ENCODE measurements around the gene LGALS3BP. TPM values are rescaled to one million over a fixed set of nuclear protein-coding genes. Genes with fewer than 3 reads are reported as not detected.

The LGALS3BP gene
- total and polyA plus RNA-seq, 2 of the 13 experiments (the other 11 are each of a cell fraction or from before 2014, with no cell fraction given): 137 to 332 TPM

DNA sequence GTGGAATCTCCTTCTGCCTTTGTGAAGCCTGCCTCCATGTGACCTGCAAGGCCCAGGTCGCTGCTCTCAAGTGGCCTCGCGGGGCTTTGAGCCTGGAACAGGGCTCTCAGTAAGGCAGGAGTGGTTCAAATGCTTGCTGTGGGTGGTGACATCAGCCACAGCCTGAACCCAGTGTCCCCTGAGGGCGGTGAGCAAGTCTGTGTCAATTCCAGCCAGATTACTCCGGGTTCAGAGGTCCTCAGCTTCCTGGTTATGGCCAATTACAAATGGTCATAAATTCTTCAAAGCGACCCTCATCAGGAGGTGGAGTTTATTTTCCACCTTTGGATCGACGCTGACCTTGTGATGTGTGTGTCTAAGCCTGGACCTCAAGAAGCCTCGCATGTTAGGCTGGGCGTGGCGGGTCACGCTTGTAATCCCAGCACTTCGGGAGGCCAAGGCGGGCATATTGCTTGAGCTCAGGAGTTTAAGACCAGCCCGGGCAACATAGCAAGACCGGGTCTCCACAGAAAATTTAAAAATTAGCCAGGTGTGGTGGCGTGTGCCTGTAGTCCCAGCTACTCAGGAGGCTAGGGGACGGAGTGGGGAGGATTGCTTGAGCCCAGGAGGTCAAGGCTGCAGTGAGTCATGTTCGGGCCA lies 17.3 kb downstream of the LGALS3BP start (continued):
- TF ChIP-seq, protein P1, sequence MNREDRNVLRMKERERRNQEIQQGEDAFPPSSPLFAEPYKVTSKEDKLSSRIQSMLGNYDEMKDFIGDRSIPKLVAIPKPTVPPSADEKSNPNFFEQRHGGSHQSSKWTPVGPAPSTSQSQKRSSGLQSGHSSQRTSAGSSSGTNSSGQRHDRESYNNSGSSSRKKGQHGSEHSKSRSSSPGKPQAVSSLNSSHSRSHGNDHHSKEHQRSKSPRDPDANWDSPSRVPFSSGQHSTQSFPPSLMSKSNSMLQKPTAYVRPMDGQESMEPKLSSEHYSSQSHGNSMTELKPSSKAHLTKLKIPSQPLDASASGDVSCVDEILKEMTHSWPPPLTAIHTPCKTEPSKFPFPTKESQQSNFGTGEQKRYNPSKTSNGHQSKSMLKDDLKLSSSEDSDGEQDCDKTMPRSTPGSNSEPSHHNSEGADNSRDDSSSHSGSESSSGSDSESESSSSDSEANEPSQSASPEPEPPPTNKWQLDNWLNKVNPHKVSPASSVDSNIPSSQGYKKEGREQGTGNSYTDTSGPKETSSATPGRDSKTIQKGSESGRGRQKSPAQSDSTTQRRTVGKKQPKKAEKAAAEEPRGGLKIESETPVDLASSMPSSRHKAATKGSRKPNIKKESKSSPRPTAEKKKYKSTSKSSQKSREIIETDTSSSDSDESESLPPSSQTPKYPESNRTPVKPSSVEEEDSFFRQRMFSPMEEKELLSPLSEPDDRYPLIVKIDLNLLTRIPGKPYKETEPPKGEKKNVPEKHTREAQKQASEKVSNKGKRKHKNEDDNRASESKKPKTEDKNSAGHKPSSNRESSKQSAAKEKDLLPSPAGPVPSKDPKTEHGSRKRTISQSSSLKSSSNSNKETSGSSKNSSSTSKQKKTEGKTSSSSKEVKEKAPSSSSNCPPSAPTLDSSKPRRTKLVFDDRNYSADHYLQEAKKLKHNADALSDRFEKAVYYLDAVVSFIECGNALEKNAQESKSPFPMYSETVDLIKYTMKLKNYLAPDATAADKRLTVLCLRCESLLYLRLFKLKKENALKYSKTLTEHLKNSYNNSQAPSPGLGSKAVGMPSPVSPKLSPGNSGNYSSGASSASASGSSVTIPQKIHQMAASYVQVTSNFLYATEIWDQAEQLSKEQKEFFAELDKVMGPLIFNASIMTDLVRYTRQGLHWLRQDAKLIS (CRISPR knock-in tag; IDR thresholded peaks at IDR 0.05): no peak
- TF ChIP-seq RFX3 (CRISPR knock-in tag; IDR thresholded peaks at IDR 0.05) (no peak), SATB2 (CRISPR knock-in tag; IDR thresholded peaks at IDR 0.05) (no peak), ZNF224 (CRISPR knock-in tag; IDR thresholded peaks at IDR 0.05) (peak; percentile 80; the same call in 1 of the 2 replicates), ZNF546 (CRISPR knock-in tag; conservative IDR thresholded peaks at IDR 0.05) (no peak), KDM5A (IDR thresholded peaks at IDR 0.05; ENCODE audit: borderline replicate concordance, low read length) (no peak; the same call in 1 of the 2 replicates), ZNF17 (CRISPR knock-in tag; IDR thresholded peaks at IDR 0.05) (no peak), TBP (CRISPR knock-in tag; IDR thresholded peaks at IDR 0.05) (no peak), KMT2B (CRISPR knock-in tag; IDR thresholded peaks at IDR 0.05) (no peak; the same call in 1 of the 2 replicates), ISL2 (CRISPR knock-in tag; IDR thresholded peaks at IDR 0.05) (no peak), TMF1 (CRISPR knock-in tag; IDR thresholded peaks at IDR 0.05; ENCODE audit: low read depth) (no peak), FLYWCH1 (CRISPR knock-in tag; IDR thresholded peaks at IDR 0.05) (no peak), ZNF616 (CRISPR knock-in tag; IDR thresholded peaks at IDR 0.05; ENCODE audit: low read depth) (no peak), ZFX (CRISPR knock-in tag; IDR thresholded peaks at IDR 0.05; ENCODE audit: low read depth) (peak; percentile 65), ZFP62 (CRISPR knock-in tag; IDR thresholded peaks at IDR 0.05) (no peak), RARA (CRISPR knock-in tag; IDR thresholded peaks at IDR 0.05) (peak; percentile 85), ZNF530 (CRISPR knock-in tag; IDR thresholded peaks at IDR 0.05; ENCODE audit: low read depth) (no peak), ZNF256 (CRISPR knock-in tag; conservative IDR thresholded peaks at IDR 0.05) (0 out of 2 replicates have a peak, but pooled peaks have one; percentile 29), ZNF83 (CRISPR knock-in tag; IDR thresholded peaks at IDR 0.05; ENCODE audit: borderline replicate concordance) (0 out of 2 replicates have a peak, but pooled peaks have one; percentile 71), TCF7 (IDR thresholded peaks at IDR 0.05; ENCODE audit: low read depth) (peak; percentile 88), CHD4 (IDR thresholded peaks at IDR 0.05; ENCODE audit: borderline replicate concordance, low read length) (peak; percentile 82; the same call in 1 of the 2 replicates), HOXA3 (CRISPR knock-in tag; IDR thresholded peaks at IDR 0.05) (peak; percentile 75; the same call in 1 of the 2 replicates), POLR2AphosphoS2 (IDR thresholded peaks at IDR 0.05; ENCODE audit: low read depth, low read length) (peak; percentile 62; the same call in 1 of the 2 replicates)
- TF ChIP-seq, protein P2, sequence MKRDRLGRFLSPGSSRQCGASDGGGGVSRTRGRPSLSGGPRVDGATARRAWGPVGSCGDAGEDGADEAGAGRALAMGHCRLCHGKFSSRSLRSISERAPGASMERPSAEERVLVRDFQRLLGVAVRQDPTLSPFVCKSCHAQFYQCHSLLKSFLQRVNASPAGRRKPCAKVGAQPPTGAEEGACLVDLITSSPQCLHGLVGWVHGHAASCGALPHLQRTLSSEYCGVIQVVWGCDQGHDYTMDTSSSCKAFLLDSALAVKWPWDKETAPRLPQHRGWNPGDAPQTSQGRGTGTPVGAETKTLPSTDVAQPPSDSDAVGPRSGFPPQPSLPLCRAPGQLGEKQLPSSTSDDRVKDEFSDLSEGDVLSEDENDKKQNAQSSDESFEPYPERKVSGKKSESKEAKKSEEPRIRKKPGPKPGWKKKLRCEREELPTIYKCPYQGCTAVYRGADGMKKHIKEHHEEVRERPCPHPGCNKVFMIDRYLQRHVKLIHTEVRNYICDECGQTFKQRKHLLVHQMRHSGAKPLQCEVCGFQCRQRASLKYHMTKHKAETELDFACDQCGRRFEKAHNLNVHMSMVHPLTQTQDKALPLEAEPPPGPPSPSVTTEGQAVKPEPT (CRISPR knock-in tag; IDR thresholded peaks at IDR 0.05; ENCODE audit: low read depth): 0 out of 2 replicates have a peak, but pooled peaks have one; percentile 71
- TF ChIP-seq, protein P3, sequence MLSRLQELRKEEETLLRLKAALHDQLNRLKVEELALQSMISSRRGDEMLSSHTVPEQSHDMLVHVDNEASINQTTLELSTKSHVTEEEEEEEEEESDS (CRISPR knock-in tag; IDR thresholded peaks at IDR 0.05; ENCODE audit: borderline replicate concordance): no peak
- TF ChIP-seq, protein P4, sequence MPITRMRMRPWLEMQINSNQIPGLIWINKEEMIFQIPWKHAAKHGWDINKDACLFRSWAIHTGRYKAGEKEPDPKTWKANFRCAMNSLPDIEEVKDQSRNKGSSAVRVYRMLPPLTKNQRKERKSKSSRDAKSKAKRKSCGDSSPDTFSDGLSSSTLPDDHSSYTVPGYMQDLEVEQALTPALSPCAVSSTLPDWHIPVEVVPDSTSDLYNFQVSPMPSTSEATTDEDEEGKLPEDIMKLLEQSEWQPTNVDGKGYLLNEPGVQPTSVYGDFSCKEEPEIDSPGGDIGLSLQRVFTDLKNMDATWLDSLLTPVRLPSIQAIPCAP (CRISPR knock-in tag; IDR thresholded peaks at IDR 0.05; ENCODE audit: low read depth): no peak

Measured in HepG2 (cell line).